WTC11 (cell line): ENCODE measurements around the gene MAP3K21. TPM values are rescaled to one million over a fixed set of nuclear protein-coding genes. Genes with fewer than 3 reads are reported as not detected.
A peak's percentile ranks its signal among the peaks of the same experiment; 100 is the strongest.

Experiments
- ATF1 ChIP-seq: sonication (generic); formaldehyde crosslinking; IDR thresholded peaks from 2 replicates; pipeline ENCODE4 v1.8.1; 2023; ENCODE audit warnings: mild to moderate bottlenecking, moderate library complexity, missing genetic modification reagents
- ATF3 ChIP-seq: sonication (generic); formaldehyde crosslinking; conservative IDR thresholded peaks from 2 replicates; pipeline ENCODE4 v1.8.1; 2022; ENCODE audit warnings: mild to moderate bottlenecking, missing genetic modification reagents
- CREM ChIP-seq: sonication (generic); formaldehyde crosslinking; IDR thresholded peaks from 2 replicates; pipeline ENCODE4 v1.8.1; 2022; ENCODE audit warnings: mild to moderate bottlenecking, missing genetic modification reagents, moderate library complexity
- E2F1 ChIP-seq: sonication (generic); formaldehyde crosslinking; IDR thresholded peaks from 2 replicates; pipeline ENCODE4 v1.8.0; 2022; ENCODE audit warnings: mild to moderate bottlenecking, missing genetic modification reagents
- E2F4 ChIP-seq: sonication (generic); formaldehyde crosslinking; IDR thresholded peaks from 2 replicates; pipeline ENCODE4 v1.8.1; 2022; ENCODE audit warnings: low read depth, mild to moderate bottlenecking, moderate library complexity, missing genetic modification reagents, borderline replicate concordance
- ESRRA ChIP-seq: sonication (generic); formaldehyde crosslinking; IDR thresholded peaks from 2 replicates; pipeline ENCODE4 v1.8.1; 2022; ENCODE audit warnings: mild to moderate bottlenecking, missing genetic modification reagents, borderline replicate concordance
- FOXP4 ChIP-seq: sonication (generic); formaldehyde crosslinking; IDR thresholded peaks from 2 replicates; pipeline ENCODE4 v1.8.0; 2022; ENCODE audit warnings: mild to moderate bottlenecking, missing genetic modification reagents
- GRHL2 ChIP-seq: fragments of 250-450 bp; sonication (Bioruptor Pico); IDR thresholded peaks from 2 replicates; pipeline ENCODE4 v1.8.0; 2022; ENCODE audit warnings: mild to moderate bottlenecking, moderate library complexity; ENCODE audit not compliant: insufficient replicate concordance, severe bottlenecking
- GTF2I ChIP-seq: fragments of 250-450 bp; sonication (Bioruptor Pico); conservative IDR thresholded peaks from 2 replicates; pipeline ENCODE4 v1.4.0; 2021; ENCODE audit warnings: mild to moderate bottlenecking
- JUN ChIP-seq: sonication (generic); formaldehyde crosslinking; IDR thresholded peaks from 2 replicates; pipeline ENCODE4 v1.8.0; 2023; ENCODE audit warnings: mild to moderate bottlenecking, missing genetic modification reagents
- MYBL2 ChIP-seq: sonication (generic); formaldehyde crosslinking; IDR thresholded peaks from 2 replicates; pipeline ENCODE4 v1.8.1; 2023; ENCODE audit warnings: mild to moderate bottlenecking, moderate library complexity, missing genetic modification reagents
- NR2C2 ChIP-seq: sonication (generic); formaldehyde crosslinking; IDR thresholded peaks from 2 replicates; pipeline ENCODE4 v1.8.0; 2022; ENCODE audit warnings: mild to moderate bottlenecking, missing genetic modification reagents
- RELA ChIP-seq: sonication (generic); formaldehyde crosslinking; IDR thresholded peaks from 2 replicates; pipeline ENCODE4 v1.8.1; 2022; ENCODE audit warnings: missing genetic modification reagents, mild to moderate bottlenecking, borderline replicate concordance
- SMAD3 ChIP-seq: sonication (generic); formaldehyde crosslinking; IDR thresholded peaks from 2 replicates; pipeline ENCODE4 v1.8.0; 2022; ENCODE audit warnings: missing genetic modification reagents, mild to moderate bottlenecking, borderline replicate concordance
- SP1 ChIP-seq: sonication (generic); formaldehyde crosslinking; conservative IDR thresholded peaks from 2 replicates; pipeline ENCODE4 v1.8.1; 2022; ENCODE audit warnings: missing genetic modification reagents
- TCF7 ChIP-seq: sonication (generic); formaldehyde crosslinking; IDR thresholded peaks from 2 replicates; pipeline ENCODE4 v1.8.0; 2022; ENCODE audit warnings: mild to moderate bottlenecking, low read depth, missing genetic modification reagents, moderate library complexity
- TEAD4 ChIP-seq: sonication (generic); formaldehyde crosslinking; IDR thresholded peaks from 2 replicates; pipeline ENCODE4 v1.8.0; 2022; ENCODE audit warnings: mild to moderate bottlenecking, missing genetic modification reagents
- ZNF121 ChIP-seq: sonication (generic); formaldehyde crosslinking; IDR thresholded peaks from 2 replicates; pipeline ENCODE4 v1.8.0; 2023; ENCODE audit warnings: missing genetic modification reagents
- ZNF219 ChIP-seq: sonication (generic); formaldehyde crosslinking; IDR thresholded peaks from 2 replicates; pipeline ENCODE4 v1.8.0; 2023; ENCODE audit warnings: missing genetic modification reagents, mild to moderate bottlenecking, borderline replicate concordance
- ZNF416 ChIP-seq: fragments of 250-450 bp; sonication (Bioruptor Pico); IDR thresholded peaks from 2 replicates; pipeline ENCODE4 v1.9.0; 2021; ENCODE audit warnings: mild to moderate bottlenecking, inconsistent platforms
- total RNA-seq: library from RNA; stranded (reverse); gene quantifications from 3 replicates; pipeline ENCODE4 v1.2.3, GENCODE V29; 2021
- TF ChIP-seq, protein P1 (sequence below): sonication (generic); formaldehyde crosslinking; IDR thresholded peaks from 2 replicates; pipeline ENCODE4 v1.8.1; 2023; ENCODE audit warnings: mild to moderate bottlenecking, missing genetic modification reagents
- TF ChIP-seq, protein P2 (sequence below): sonication (generic); formaldehyde crosslinking; IDR thresholded peaks from 2 replicates; pipeline ENCODE4 v1.8.0; 2023; ENCODE audit warnings: missing genetic modification reagents
- TF ChIP-seq, protein P3 (sequence below): fragments of 250-450 bp; sonication (Bioruptor Pico); IDR thresholded peaks from 2 replicates; pipeline ENCODE4 v1.9.0; 2021; ENCODE audit warnings: mild to moderate bottlenecking
- TF ChIP-seq, protein P4 (sequence below): sonication (generic); formaldehyde crosslinking; conservative IDR thresholded peaks from 2 replicates; pipeline ENCODE4 v1.8.1; 2023; ENCODE audit warnings: mild to moderate bottlenecking, low read depth, missing genetic modification reagents, moderate library complexity

Gene MAP3K21
- total RNA-seq, 1 experiment from 2014 or later = 24.0 TPM

DNA sequence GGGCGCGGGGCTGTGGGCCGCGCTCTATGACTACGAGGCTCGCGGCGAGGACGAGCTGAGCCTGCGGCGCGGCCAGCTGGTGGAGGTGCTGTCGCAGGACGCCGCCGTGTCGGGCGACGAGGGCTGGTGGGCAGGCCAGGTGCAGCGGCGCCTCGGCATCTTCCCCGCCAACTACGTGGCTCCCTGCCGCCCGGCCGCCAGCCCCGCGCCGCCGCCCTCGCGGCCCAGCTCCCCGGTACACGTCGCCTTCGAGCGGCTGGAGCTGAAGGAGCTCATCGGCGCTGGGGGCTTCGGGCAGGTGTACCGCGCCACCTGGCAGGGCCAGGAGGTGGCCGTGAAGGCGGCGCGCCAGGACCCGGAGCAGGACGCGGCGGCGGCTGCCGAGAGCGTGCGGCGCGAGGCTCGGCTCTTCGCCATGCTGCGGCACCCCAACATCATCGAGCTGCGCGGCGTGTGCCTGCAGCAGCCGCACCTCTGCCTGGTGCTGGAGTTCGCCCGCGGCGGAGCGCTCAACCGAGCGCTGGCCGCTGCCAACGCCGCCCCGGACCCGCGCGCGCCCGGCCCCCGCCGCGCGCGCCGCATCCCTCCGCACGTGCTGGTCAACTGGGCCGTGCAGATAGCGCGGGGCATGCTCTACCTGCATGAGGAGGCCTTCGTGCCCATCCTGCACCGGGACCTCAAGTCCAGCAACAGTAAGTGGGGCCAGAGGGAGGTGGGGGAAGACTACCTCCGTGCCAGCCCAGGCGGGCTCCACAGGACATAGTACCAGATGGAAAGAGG, 808 bp downstream of the MAP3K21 start (continued):
- TF ChIP-seq, protein P1, sequence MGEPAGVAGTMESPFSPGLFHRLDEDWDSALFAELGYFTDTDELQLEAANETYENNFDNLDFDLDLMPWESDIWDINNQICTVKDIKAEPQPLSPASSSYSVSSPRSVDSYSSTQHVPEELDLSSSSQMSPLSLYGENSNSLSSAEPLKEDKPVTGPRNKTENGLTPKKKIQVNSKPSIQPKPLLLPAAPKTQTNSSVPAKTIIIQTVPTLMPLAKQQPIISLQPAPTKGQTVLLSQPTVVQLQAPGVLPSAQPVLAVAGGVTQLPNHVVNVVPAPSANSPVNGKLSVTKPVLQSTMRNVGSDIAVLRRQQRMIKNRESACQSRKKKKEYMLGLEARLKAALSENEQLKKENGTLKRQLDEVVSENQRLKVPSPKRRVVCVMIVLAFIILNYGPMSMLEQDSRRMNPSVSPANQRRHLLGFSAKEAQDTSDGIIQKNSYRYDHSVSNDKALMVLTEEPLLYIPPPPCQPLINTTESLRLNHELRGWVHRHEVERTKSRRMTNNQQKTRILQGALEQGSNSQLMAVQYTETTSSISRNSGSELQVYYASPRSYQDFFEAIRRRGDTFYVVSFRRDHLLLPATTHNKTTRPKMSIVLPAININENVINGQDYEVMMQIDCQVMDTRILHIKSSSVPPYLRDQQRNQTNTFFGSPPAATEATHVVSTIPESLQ = no peak
- TF ChIP-seq NR2C2 (CRISPR knock-in tag) = 0 out of 2 replicates have a peak, but pooled peaks have one; percentile 4
- TF ChIP-seq, protein P2, sequence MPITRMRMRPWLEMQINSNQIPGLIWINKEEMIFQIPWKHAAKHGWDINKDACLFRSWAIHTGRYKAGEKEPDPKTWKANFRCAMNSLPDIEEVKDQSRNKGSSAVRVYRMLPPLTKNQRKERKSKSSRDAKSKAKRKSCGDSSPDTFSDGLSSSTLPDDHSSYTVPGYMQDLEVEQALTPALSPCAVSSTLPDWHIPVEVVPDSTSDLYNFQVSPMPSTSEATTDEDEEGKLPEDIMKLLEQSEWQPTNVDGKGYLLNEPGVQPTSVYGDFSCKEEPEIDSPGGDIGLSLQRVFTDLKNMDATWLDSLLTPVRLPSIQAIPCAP = peak; percentile 67; the same call in 1 of the 2 replicates
- TF ChIP-seq ATF1 (CRISPR knock-in tag) = peak; percentile 83
- TF ChIP-seq E2F4 (CRISPR knock-in tag) = peak; percentile 39; the same call in 1 of the 2 replicates
- TF ChIP-seq TEAD4 (CRISPR knock-in tag) = no peak; the same call in 1 of the 2 replicates
- TF ChIP-seq, protein P3, sequence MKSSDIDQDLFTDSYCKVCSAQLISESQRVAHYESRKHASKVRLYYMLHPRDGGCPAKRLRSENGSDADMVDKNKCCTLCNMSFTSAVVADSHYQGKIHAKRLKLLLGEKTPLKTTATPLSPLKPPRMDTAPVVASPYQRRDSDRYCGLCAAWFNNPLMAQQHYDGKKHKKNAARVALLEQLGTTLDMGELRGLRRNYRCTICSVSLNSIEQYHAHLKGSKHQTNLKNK (CRISPR knock-in tag) = no peak
- no peak for TF ChIP-seq GRHL2 (CRISPR knock-in tag)
- TF ChIP-seq RELA = peak; percentile 77
- TF ChIP-seq CREM (CRISPR knock-in tag) = peak; percentile 49
- no peak for TF ChIP-seq GTF2I (CRISPR knock-in tag)
- peak; percentile 7; the same call in 1 of the 2 replicates for TF ChIP-seq SP1 (CRISPR knock-in tag)
- peak; percentile 54; the same call in 1 of the 2 replicates for TF ChIP-seq ESRRA
- no peak for TF ChIP-seq ZNF416 (CRISPR knock-in tag)
- peak; percentile 45; the same call in 1 of the 2 replicates for TF ChIP-seq SMAD3 (CRISPR knock-in tag)
- no peak for TF ChIP-seq ATF3 (CRISPR knock-in tag)
- TF ChIP-seq FOXP4 (CRISPR knock-in tag) = peak; percentile 74; the same call in 1 of the 2 replicates
- TF ChIP-seq JUN = no peak
- no peak for TF ChIP-seq ZNF121 (CRISPR knock-in tag)
- TF ChIP-seq, protein P4, sequence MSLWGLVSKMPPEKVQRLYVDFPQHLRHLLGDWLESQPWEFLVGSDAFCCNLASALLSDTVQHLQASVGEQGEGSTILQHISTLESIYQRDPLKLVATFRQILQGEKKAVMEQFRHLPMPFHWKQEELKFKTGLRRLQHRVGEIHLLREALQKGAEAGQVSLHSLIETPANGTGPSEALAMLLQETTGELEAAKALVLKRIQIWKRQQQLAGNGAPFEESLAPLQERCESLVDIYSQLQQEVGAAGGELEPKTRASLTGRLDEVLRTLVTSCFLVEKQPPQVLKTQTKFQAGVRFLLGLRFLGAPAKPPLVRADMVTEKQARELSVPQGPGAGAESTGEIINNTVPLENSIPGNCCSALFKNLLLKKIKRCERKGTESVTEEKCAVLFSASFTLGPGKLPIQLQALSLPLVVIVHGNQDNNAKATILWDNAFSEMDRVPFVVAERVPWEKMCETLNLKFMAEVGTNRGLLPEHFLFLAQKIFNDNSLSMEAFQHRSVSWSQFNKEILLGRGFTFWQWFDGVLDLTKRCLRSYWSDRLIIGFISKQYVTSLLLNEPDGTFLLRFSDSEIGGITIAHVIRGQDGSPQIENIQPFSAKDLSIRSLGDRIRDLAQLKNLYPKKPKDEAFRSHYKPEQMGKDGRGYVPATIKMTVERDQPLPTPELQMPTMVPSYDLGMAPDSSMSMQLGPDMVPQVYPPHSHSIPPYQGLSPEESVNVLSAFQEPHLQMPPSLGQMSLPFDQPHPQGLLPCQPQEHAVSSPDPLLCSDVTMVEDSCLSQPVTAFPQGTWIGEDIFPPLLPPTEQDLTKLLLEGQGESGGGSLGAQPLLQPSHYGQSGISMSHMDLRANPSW = peak; percentile 89; the same call in 1 of the 2 replicates
- peak; percentile 79; the same call in 1 of the 2 replicates for TF ChIP-seq TCF7
- peak; percentile 51; the same call in 1 of the 2 replicates for TF ChIP-seq MYBL2
- no peak; the same call in 1 of the 2 replicates for TF ChIP-seq E2F1 (CRISPR knock-in tag)
- no peak; the same call in 1 of the 2 replicates for TF ChIP-seq ZNF219 (CRISPR knock-in tag)
